Measurements from ENCODE around the gene CCDC167.

- TF ChIP-seq CTCF (IDR thresholded peaks at IDR 0.05) (no peak), POLR2A (IDR thresholded peaks at IDR 0.05) (no peak), EP300 (IDR thresholded peaks at IDR 0.05) (no peak), POLR2AphosphoS5 (IDR thresholded peaks at IDR 0.05) (no peak)
Measured at GRCh38 chr6:37540390-37540789, 40.7 kb upstream of the CCDC167 start.

Measured in sigmoid colon (tissue), 4 donors.